ENCODE data around the gene PRR14. TPM values are rescaled to one million over a fixed set of nuclear protein-coding genes. Genes with fewer than 3 reads are reported as not detected.

The PRR14 gene
- polyA plus RNA-seq = 10 to 100 TPM; 27.8 to 54.7 (median 30.6) TPM

DNA sequence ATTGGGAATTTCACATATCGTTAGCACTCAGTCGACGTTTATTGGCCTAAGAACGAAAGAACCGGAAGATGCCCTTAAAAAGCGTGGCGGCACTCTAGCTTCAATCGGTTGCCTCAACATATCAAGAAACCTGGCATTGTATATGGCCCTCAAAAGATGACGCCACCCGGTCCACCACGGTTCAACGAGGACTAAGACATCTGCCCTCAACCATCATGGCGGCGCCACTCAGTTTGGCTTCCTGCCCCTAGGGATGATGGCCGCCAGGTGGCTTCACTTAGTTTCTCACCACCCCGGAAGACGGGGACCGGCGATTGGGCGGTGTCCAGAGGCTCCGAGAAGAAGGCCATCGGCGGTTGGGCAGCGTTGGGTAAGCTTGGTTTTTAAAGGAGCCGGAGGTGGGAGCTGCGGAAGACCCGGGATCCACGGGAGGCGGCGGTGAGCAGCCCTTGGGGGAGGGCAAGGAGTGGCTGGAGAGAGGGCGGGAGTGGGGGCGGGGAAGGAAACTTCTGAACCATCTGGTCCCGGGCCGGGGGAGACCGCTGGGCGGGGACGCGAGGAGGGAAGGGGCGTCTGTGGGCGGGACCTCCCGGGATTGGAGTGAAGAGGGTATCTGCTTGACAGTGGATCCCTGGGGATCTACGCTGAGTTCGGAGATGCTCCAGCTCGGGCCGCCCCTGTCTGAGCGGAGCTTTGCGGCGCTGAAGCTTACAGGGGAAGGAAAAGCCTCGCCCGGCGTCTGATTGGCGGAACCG, at the start of gene PRR14:
Gene PRR14 (plus strand): TSS at position 592 of the 755 bp plus-strand sequence. CDS start 686 bp downstream, outside the sequence.
- H3K27ac ChIP-seq (ENCODE audit: low read depth, low read length) = peak within 1 kb of the TSS; percentile 68
- 0 to 2% (median 1%) methylated on average over 50 to 53 of the region's 53 CpGs for WGBS, 3 donors

- WGBS, 3 donors = 57 to 78% (median 63%) methylated on average over 4 of the region's 4 CpGs
- no peak overlapping the region for H3K27ac ChIP-seq (ENCODE audit: low read depth, low read length)
Measured at GRCh38 chr16:30601966-30602365, 48.8 kb upstream of the PRR14 start.

DNA sequence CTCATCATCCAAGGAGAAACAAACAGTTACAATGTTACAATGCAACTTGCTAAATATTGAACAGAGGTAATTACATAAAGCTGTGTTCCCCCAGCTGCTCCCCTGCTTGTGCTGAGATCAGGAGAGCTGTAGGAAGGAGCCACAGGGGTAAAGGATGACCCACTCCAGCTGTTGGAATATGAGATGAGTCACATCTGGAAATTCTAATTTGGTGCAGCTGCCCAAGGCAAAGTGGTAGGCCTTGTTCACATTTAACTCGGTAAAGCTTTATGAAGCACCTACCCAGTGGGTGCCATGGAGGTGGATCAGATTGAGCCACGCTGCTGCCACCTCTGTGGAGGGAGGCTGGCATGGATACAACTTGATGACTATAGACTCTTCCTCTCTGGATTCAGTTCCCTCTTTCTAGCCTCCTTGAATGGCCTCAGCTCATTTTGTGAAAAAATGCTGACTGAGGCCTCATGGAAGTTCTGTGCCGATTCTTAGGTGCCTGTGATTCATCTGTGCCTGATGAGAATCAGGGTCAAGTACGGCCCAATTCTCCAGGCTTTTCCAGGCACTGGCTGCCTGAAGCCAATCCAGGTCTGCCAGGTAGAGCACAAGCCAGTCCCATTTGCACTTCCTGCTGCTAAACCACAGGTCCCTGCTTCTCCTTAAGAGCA, 48.0 kb upstream of the PRR14 start:
- no peak overlapping the region for H3K27ac ChIP-seq (ENCODE audit: low read depth, low read length)
- 59 to 69% (median 60%) methylated on average over 4 of the region's 4 CpGs for WGBS, 3 donors

DNA sequence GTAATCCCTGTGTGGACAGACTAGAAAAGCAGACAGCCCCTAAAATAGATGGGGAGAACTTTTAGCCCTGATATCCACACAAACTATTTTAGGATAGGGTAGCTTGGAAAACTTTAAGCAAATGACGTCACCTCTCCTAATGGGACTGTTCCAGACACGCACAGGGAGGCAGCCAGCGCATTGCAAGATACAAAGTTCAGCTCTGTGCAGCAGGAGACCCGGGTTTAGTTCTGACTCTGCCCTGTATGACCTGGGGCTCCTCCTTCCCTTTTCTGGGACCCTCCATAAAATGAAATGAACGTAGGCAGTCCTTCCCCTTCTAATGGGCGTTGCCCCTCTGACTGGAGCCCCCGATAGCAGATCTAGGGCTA, 46.8 kb upstream of the PRR14 start:
- no peak overlapping the region for H3K27ac ChIP-seq (ENCODE audit: low read depth, low read length)
- WGBS, 3 donors = 84 to 87% (median 86%) methylated on average over 7 of the region's 7 CpGs

- no peak overlapping the region for H3K27ac ChIP-seq (ENCODE audit: low read depth, low read length)
- 90 to 94% (median 92%) methylated on average over 49 of the region's 49 CpGs for WGBS, 3 donors
Measured at GRCh38 chr16:30604316-30604947, 46.3 kb upstream of the PRR14 start.

DNA sequence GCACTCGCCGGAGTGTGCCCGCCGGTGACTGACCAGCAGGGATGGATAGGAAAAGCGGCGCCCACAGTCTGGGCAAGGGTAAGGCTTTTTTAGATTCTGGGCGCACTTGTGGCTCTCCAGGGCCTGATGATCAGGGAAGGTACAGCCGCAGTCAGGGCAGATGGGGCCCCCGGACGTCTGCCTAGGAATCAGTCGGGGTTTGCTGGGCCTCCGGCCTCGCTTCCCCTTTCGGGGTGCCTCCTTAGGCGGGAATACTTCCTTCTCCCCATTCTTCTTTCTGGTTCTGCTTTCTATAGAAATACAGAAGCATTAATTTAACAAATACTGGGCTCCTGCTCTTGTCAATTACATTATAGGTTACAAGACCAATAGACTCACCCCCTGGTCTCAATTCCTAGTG, 45.6 kb upstream of the PRR14 start:
- H3K27ac ChIP-seq (ENCODE audit: low read depth, low read length) = no peak overlapping the region
- WGBS, 3 donors = 66 to 91% (median 82%) methylated on average over 15 of the region's 15 CpGs

- 97 to 99% (median 98%) methylated on average over 3 of the region's 3 CpGs for WGBS, 3 donors
- H3K27ac ChIP-seq (ENCODE audit: low read depth, low read length) = no peak overlapping the region
Measured at GRCh38 chr16:30606004-30606403, 44.8 kb upstream of the PRR14 start.

DNA sequence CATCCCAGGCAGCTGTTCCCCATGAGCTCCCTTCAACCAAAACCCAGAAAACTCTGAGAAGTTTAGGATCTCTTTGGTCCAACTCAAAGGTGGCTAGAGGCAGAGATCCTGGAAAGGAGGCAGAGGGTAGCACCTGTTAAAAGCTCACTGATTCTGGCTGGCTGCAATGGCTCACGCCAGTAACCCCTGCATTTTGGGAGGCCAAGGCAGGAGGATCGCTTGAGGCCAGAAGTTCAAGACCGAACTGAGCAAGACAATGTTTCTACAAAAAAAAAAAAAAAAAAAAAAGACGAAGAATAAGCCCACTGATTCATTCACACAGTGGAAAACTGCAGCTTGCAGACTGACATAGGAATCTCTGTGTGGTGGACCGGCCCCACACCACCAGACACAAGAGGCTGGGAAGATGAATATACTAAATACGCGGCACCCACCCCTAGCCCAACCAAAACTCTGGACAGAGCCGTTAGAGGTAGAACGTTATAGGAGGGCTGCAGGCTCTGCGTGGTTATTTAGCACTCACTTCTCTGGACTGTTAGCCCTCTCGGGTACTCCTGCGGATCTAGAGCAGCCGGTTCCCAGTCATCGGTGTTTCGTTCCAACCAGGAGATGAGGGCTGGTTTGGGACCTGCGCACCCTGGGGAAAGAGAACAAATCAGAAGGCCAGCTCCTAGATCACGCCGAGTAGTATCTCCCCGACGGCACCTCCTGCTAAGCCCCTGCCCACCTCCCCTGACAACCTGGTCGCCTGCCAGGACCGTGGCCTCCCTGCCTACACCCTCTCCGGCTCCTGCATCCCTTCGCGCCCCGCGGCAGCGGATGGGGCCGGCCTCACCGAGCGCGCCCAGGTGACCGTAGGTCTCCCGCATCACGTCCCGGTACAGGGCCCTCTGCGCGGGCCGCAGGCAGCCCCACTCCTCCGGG, 41.5 kb upstream of the PRR14 start:
- H3K27ac ChIP-seq (ENCODE audit: low read depth, low read length) = peak overlapping the region; percentile 46
- WGBS, 3 donors = 12 to 14% (median 13%) methylated on average over 39 to 40 of the region's 40 CpGs

- H3K27ac ChIP-seq (ENCODE audit: low read depth, low read length) = peak within 1 kb of the TSS; percentile 46
- WGBS, 3 donors = 0 to 1% (median 0%) methylated on average over 63 of the region's 63 CpGs
Measured at GRCh38 chr16:30609926-30610839, 40.6 kb upstream of the PRR14 start, which contains the start of gene ZNF689. Gene ZNF689, minus strand, starts transcription at chr16:30610389. Its CDS starts 348 bp downstream, at chr16:30610041.

DNA sequence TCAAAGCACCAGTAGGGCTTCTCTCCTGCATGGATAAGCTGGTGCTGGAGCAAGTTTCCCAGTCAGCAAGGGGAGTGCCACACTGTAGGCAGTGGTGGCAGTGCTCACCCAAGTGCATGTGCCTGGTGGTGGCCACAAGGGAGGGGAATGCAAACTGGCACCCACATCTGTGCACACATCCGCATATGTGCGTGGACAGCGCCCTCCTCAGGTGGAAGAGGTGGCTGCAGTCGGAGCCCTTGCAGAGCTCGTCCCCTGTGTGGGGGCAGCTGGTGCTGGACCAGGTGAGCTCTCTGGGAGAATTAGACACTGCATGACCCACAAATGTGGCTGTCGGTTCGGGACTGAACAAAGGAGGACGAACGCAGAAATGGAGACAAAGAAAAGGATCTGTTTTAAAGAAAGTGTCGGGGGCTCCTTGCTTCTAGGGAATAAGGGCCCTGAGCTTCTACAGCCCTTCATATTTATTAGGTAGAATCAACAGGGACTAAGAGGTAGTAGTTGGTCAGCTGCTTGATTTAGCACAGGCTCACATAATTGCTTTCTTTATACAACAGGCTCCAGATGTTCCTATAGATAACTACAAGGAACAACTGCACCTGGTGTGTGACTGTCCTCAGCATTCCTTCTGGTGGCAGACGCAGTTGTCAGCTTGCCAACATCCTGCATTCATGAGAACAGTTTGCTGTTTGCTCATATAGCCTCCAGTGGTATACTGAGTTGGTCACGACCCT, 35.2 kb upstream of the PRR14 start:
- WGBS, 3 donors = 44 to 53% (median 47%) methylated on average over 12 of the region's 12 CpGs
- H3K27ac ChIP-seq (ENCODE audit: low read depth, low read length) = no peak overlapping the region

DNA sequence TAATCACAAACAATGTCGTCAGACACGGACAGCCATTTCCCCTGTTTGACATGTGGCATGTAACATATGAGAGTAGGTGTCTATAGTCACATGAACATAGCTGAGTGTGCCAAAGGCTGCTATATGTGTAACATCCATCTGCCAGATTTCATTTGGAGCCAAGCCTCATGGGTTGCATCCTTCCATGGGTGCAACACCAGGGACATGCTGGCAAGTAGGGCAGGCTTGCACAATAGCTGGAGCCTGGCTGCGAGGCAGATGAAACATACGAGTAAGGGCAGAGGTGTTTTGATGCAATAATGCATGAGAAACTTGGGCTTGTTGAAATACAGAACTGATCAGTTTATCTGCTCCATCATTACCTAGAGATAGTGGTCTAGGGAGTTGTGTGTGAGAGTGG, 31.6 kb upstream of the PRR14 start:
- 62 to 88% (median 64%) methylated on average over 4 of the region's 4 CpGs for WGBS, 3 donors
- no peak overlapping the region for H3K27ac ChIP-seq (ENCODE audit: low read depth, low read length)

- WGBS, 3 donors = 85 to 91% (median 90%) methylated on average over 5 of the region's 5 CpGs
- no peak overlapping the region for H3K27ac ChIP-seq (ENCODE audit: low read depth, low read length)
Measured at GRCh38 chr16:30619638-30620037, 31.1 kb upstream of the PRR14 start.

DNA sequence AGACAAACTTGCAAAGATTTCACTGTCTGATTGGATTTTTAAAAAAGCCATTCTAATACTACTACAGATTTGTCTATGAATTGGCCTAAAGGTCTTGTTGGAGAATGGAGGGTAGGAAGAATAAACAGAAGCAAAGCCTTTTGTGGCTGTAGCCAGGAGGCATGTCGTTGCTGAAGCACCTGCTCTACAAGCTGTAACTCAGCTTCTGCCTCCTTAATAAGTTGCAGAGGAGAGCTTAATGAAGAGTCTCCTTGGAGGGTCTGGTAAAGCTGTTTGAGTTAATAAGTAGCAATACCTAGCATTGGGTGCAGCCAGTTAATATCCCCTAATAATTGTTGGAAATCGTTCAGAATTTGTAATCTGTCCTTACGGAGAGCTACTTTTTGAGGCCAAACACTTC, 30.6 kb upstream of the PRR14 start:
- no peak overlapping the region for H3K27ac ChIP-seq (ENCODE audit: low read depth, low read length)
- 45 to 71% (median 64%) methylated on average over 3 of the region's 3 CpGs for WGBS, 3 donors

GRCh38 chr16:30621765-30622164, 29.0 kb upstream of the PRR14 start:
- WGBS, 3 donors = 82 to 87% (median 84%) methylated on average over 5 of the region's 5 CpGs
- H3K27ac ChIP-seq (ENCODE audit: low read depth, low read length) = no peak overlapping the region

- H3K27ac ChIP-seq (ENCODE audit: low read depth, low read length) = no peak overlapping the region
- WGBS, 3 donors = 48 to 61% (median 50%) methylated on average over 10 of the region's 10 CpGs
Measured at GRCh38 chr16:30622455-30623032, 28.2 kb upstream of the PRR14 start.

- WGBS, 3 donors = 77 to 84% (median 82%) methylated on average over 11 of the region's 11 CpGs
Measured at GRCh38 chr16:30623536-30624283, 27.1 kb upstream of the PRR14 start.

More at GRCh38 chr16:30623536-30624283, 27.1 kb upstream of the PRR14 start:
- H3K27ac ChIP-seq (ENCODE audit: low read depth, low read length) = no peak overlapping the region
